IPS-NIHi11 (cell line): ENCODE results near the gene TGFBR1.

ENCODE experiments used
- DNase-seq: peaks from one replicate; pipeline ENCODE4 v3.0.0; 2012; ENCODE audit warnings: mixed read lengths, low spot score

Gene TGFBR1

GRCh38 chr9:99137225-99137624 lies 32.3 kb downstream of the TGFBR1 start:
- no peak for DNase-seq

GRCh38 chr9:99137891-99138290 lies 33.0 kb downstream of the TGFBR1 start:
- DNase-seq, result no peak

- no peak for DNase-seq
Measured at GRCh38 chr9:99138424-99139284, 33.7 kb downstream of the TGFBR1 start.

- no peak for DNase-seq
Measured at GRCh38 chr9:99139868-99140267, 35.0 kb downstream of the TGFBR1 start.

- peak; percentile 57 for DNase-seq
Measured at GRCh38 chr9:99140685-99141314, 35.9 kb downstream of the TGFBR1 start.

- no peak for DNase-seq
Measured at GRCh38 chr9:99141849-99142248, 36.9 kb downstream of the TGFBR1 start.

- DNase-seq, result no peak
Measured at GRCh38 chr9:99142275-99142674, 37.4 kb downstream of the TGFBR1 start.

GRCh38 chr9:99143655-99144054 lies 38.7 kb downstream of the TGFBR1 start:
- no peak for DNase-seq

- no peak for DNase-seq
Measured at GRCh38 chr9:99144966-99145365, 40.1 kb downstream of the TGFBR1 start.

GRCh38 chr9:99146574-99146973 lies 41.7 kb downstream of the TGFBR1 start:
- no peak for DNase-seq

GRCh38 chr9:99147177-99147576 lies 42.3 kb downstream of the TGFBR1 start:
- DNase-seq, result no peak

GRCh38 chr9:99150451-99151171 lies 45.7 kb downstream of the TGFBR1 start:
- no peak for DNase-seq

GRCh38 chr9:99154356-99154755 lies 49.4 kb downstream of the TGFBR1 start:
- no peak for DNase-seq

GRCh38 chr9:99155736-99156135 lies 50.8 kb downstream of the TGFBR1 start:
- DNase-seq, result no peak

- no peak for DNase-seq
Measured at GRCh38 chr9:99158629-99159028, 53.7 kb downstream of the TGFBR1 start.

GRCh38 chr9:99160173-99160572 lies 55.3 kb downstream of the TGFBR1 start:
- no peak for DNase-seq

GRCh38 chr9:99162759-99163364 lies 57.9 kb downstream of the TGFBR1 start:
- peak; percentile 38 for DNase-seq

GRCh38 chr9:99166149-99166548 lies 61.2 kb downstream of the TGFBR1 start:
- DNase-seq, result no peak

GRCh38 chr9:99167119-99167518 lies 62.2 kb downstream of the TGFBR1 start:
- DNase-seq, result no peak

GRCh38 chr9:99167694-99168093 lies 62.8 kb downstream of the TGFBR1 start:
- no peak for DNase-seq

GRCh38 chr9:99169086-99169485 lies 64.2 kb downstream of the TGFBR1 start:
- peak; percentile 38 for DNase-seq

GRCh38 chr9:99169982-99170761 lies 65.3 kb downstream of the TGFBR1 start:
- peak; percentile 70 for DNase-seq
